GM19193 (cell line): Measurements from ENCODE around the gene ZEB1.

Source experiments
- POLR2A ChIP-seq: IDR thresholded peaks from 4 replicates; pipeline ENCODE4 v1.6.1; 2011; ENCODE audit not compliant: insufficient read depth, insufficient read length; ENCODE audit errors: extremely low read depth

The ZEB1 gene

GRCh38 chr10:31456468-31456867, 137.5 kb downstream of the ZEB1 start:
- no peak for TF ChIP-seq POLR2A

DNA sequence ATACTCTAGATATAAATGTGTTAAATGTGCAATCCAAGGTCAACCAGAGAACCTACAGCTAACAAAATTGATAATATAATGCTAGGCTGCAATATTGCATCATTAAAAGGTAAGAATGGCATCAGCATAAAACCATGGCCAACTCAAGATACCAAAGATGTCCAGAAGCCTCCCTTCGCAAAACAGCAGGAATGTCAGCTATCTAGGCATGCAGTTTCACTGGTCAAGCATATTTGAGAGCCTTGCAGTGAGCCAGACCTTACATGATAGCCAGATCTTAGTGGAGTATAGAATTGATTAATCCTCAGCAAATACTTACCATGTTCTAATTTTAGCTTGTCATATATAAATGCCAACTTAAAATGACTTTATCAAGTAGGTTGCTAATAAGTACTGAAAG, 138.8 kb downstream of the ZEB1 start:
- no peak for TF ChIP-seq POLR2A

GRCh38 chr10:31458974-31459373, 140.0 kb downstream of the ZEB1 start:
- TF ChIP-seq POLR2A, result no peak

DNA sequence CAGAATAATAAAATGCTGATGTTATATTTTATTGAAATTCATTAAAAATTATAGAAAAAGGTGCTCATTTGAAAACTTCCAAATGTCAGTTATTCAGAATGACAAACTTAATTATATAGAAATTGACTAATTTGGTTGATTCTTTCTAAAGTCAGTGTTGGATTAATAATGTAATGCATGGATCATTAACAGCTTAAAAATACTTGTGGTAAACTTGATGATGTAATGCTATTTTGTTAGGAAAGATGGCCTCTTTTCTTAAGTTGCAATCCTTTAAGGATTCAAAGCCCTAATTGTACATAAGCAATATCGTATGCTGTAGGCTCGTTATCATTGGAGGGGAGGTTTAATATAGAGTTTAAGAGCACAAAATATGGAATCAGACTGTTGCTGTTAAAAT, 141.2 kb downstream of the ZEB1 start:
- no peak for TF ChIP-seq POLR2A

GRCh38 chr10:31464552-31464951, 145.5 kb downstream of the ZEB1 start:
- TF ChIP-seq POLR2A, result no peak

DNA sequence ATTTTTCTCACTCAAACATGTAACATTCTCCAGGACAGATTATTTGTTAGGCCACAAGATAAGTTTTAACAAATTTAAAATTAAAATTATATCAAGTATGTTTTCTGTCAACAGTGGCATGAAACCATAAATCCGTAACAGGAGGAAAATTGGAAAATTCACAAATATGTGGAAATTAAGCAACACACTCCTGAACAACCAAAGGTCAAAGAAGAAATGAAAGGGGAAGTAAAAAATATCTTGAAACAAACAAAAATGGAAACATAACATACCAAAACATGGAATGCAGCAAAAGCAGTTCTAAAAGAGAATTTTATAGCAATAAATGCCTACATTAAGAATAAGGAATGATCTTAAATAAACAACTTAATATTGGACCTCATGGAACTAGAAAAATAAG, 147.3 kb downstream of the ZEB1 start:
- no peak for TF ChIP-seq POLR2A

DNA sequence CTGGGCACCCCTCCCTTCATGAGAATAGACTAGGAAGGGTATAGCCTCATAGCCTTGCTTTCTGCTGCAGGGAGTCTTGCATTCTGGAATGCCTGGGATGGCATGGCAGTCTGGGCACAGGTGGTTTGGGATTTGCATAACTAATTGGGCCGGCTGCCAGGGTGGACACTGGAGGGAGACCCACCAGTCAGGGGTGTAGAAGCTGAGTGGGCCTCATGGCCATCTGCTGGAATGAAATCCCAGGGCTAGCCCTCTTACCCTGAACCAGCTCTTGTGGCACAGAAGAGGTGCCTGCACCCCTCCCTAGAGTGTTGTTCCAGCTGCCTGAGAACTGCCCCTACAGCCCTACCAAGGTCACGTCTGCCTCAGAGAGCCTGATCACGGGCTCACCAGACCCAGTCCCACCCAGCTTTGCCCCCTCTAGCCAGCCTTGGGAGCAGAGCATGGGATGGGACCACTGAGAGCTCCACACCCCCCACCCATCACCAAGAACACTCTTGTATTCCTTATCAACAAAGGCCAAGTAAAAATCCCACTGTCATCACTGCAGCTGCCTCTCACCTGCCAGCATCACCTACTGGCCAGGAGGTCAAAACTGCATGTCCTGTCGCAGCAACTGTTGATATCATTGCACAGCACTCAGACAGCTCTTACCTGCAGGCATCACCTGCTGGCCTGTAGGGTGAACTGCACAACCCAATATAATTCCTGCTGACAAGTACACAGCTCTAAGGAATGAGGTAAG, 148.9 kb downstream of the ZEB1 start:
- no peak for TF ChIP-seq POLR2A

DNA sequence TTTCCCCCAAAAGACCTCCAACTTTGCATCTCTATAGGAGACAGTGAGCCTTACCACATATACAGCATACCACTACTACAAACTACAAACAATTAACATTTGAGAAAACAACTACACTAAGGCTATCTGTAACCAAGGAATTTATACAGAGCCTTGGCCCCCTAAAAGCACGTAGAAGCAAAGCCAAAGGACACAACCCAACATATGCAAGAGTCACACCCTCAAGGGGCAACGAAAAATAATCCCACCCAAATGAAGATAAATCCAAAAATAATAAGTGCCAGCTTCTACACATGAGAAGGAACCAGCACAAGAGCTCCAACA, 149.5 kb downstream of the ZEB1 start:
- TF ChIP-seq POLR2A, result no peak

DNA sequence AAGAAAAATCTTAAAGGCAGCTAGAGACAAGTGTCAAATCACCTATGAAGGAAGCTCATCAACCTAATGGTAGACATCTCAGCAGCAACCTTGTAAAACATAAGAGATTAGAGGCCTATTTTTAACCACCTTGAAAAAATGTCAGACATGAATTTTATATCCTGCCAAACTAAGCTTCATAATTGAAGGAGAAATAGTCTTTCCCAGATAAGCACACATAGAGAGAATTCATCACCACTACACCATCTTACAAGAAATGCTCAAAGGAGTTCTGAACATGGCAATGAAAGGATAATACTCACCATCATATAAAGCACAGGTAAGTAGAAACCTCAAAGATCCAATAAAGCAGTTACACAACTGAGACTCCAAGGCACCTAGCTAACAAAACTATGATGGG, 156.5 kb downstream of the ZEB1 start:
- no peak for TF ChIP-seq POLR2A

- no peak for TF ChIP-seq POLR2A
Observed at GRCh38 chr10:31476088-31476487, 157.1 kb downstream of the ZEB1 start.

DNA sequence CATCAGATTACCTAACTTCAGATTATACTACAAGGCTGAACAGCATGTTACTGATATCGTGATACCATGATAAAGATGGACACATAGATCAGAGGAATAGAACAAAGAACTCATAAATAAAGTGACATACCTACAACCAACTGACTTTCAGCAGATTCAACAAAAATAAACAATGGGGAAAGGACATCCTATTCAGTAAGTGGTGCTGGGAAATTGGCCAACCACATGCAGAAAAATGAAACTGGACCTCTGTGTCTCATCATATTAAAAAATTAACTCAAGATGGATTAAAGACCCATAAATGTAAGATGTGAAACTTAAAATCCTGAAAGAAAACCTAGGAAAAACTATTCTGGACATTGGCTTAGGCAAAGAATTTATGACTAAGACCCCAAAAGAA, 158.6 kb downstream of the ZEB1 start:
- no peak for TF ChIP-seq POLR2A

GRCh38 chr10:31479752-31480151, 160.7 kb downstream of the ZEB1 start:
- TF ChIP-seq POLR2A, result no peak

GRCh38 chr10:31483546-31483945, 164.5 kb downstream of the ZEB1 start:
- TF ChIP-seq POLR2A, result no peak

DNA sequence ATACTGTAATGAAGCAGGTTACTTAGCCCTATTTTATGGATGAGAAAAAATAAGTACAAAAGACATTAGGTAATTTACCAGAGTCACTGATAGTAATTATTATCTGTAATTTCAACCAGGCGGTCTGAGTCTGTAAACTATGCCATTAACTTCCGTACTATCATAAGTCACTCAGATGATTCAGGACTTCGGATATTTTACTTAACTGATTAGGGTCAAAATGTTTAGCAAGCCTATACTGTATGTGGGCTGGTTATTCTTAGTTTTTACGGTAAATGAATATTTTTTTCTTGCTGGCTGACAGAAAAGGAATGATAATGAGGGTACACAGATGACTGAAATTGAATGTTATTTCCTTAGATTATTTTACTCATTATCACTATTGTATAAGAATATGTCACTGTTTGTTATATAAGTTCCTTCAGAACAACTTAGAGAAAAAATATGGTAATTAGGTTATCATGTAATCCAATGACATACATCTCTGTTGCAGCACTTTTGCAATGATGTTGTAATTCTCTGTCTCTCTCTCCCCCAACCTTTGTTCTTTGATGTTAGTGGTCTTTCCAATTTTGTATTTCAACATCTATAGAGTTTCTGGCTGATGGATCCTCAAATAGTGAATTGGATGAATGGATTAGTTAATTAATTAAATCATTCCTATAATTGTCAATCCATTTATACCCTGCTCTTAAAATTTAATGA, 165.6 kb downstream of the ZEB1 start:
- no peak for TF ChIP-seq POLR2A

- no peak for TF ChIP-seq POLR2A
Observed at GRCh38 chr10:31490858-31491504, 172.0 kb downstream of the ZEB1 start.

DNA sequence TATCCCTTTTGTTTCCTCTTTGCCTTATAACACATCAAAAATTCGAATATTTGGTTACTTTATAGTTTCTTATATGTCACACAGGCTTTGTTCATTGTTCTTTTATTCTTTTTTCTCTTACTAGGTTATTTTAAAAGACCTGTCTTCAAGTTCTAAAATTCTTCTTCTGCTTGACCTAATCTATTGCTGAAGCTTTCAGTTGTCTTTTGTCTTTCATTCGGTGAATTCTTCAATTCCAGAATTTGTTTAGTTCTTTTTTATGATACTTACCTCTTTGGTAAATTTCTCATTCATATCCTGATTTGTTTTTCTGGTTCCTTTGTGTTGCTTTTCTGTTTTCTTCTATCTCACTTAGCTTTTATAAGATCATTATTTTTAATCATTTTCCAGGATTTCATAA, 188.4 kb downstream of the ZEB1 start:
- TF ChIP-seq POLR2A, result no peak
